ENCODE data around the gene RAB3GAP1.

GRCh38 chr2:135159191-135159590 is 107.1 kb downstream of the RAB3GAP1 start:
- TF ChIP-seq CTCF (IDR thresholded peaks at IDR 0.05; ENCODE audit: low read depth, low read length) (no peak), POLR2A (IDR thresholded peaks at IDR 0.05; ENCODE audit: extremely low read depth, insufficient read length) (no peak), MYC (IDR thresholded peaks at IDR 0.05; ENCODE audit: low read depth, low read length) (no peak)

Measured in NB4 (cell line).